ENCODE data around the gene TXNDC5. TPM values are rescaled to one million over a fixed set of nuclear protein-coding genes. Genes with fewer than 3 reads are reported as not detected.

TXNDC5 gene
- total and polyA plus RNA-seq, 2 donors (not counting 3 experiments of a cell fraction or from before 2014, with no cell fraction given) = 1,665 to 2,629 TPM

- Histone ChIP-seq H3K27ac (ENCODE audit: insufficient read depth, low read depth, low read length) (no peak overlapping the region), H4K20me1 (replicated peaks; ENCODE audit: control insufficient read depth, extremely low read depth, insufficient read depth, low read length) (no peaks in the 10 kb centered on the region), H3K79me2 (ENCODE audit: control insufficient read depth, insufficient read depth, low read length) (no peaks in the 10 kb centered on the region), H3K4me2 (ENCODE audit: insufficient read depth, low read length) (no peak overlapping the region), H3K36me3 (ENCODE audit: control insufficient read depth in 2 of 2, extremely low read depth in 1 of 2, insufficient read depth in 2 of 2, low read length in 2 of 2) (no peaks in the 10 kb centered on the region), H3K9ac (replicated peaks; ENCODE audit: extremely low read depth, insufficient read depth, low read length) (no peak overlapping the region), H2AFZ (ENCODE audit: low read depth, low read length) (no peak overlapping the region), H3K4me3 (replicated peaks in 1 of 3; ENCODE audit: insufficient read depth in 1 of 3, low read depth in 1 of 3, low read length in 3 of 3) (no peak overlapping the region), H3K4me1 (ENCODE audit: control insufficient read depth, extremely low read depth, insufficient read depth, low read length) (peaks cover 41% of the 10 kb centered on the region), H3K27me3 (ENCODE audit: control insufficient read depth in 2 of 2, insufficient read depth in 2 of 2, low read length in 2 of 2) (no peaks in the 10 kb centered on the region), H3K9me3 (replicated peaks; ENCODE audit: control insufficient read depth, insufficient read depth, low read length) (no peaks in the 10 kb centered on the region), H3K9me1 (replicated peaks; ENCODE audit: control insufficient read depth, extremely low read depth, insufficient read depth, low read length) (no peaks in the 10 kb centered on the region)
- FAIRE-seq = no peak
- BruUV-seq (replicated peaks) = no TSS peak
- dilution Hi-C loops (cut with MboI; ENCODE audit: extremely low pct_ligation_motif_present, low sequenced_read_pairs) = no loop called here
- ChIA-PET POLR2A (no interaction called here), CTCF (no interaction called here)
- TF ChIP-seq EZH2 (IDR thresholded peaks at IDR 0.05; ENCODE audit: borderline replicate concordance, low read depth, low read length, severe bottlenecking) = no peak
- no peak for TF ChIP-seq MAX (IDR thresholded peaks at IDR 0.05; ENCODE audit: insufficient read depth, insufficient read length)
- no peak for TF ChIP-seq FOS (IDR thresholded peaks at IDR 0.05; ENCODE audit: borderline replicate concordance, insufficient read depth, low read length)
- no peak for TF ChIP-seq POLR2A (IDR thresholded peaks at IDR 0.05; ENCODE audit: low read depth, low read length)
- TF ChIP-seq CTCF (IDR thresholded peaks at IDR 0.05; ENCODE audit: extremely low read depth in 1 of 2, insufficient read depth in 1 of 2, low read depth in 1 of 2, low read length in 2 of 2) = no peak
- no peak for TF ChIP-seq GATA2 (IDR thresholded peaks at IDR 0.05; ENCODE audit: insufficient read depth, insufficient read length, low read depth, low read length)
- no peak for TF ChIP-seq JUN (IDR thresholded peaks at IDR 0.05; ENCODE audit: borderline replicate concordance, insufficient read depth, insufficient read length, low read depth)
- intact Hi-C loops (cut with micrococcal nuclease) = no loop called here
- DNase-seq (ENCODE audit: low read depth, low spot score) = no peak
Measured at GRCh38 chr6:7956257-7956656, 45.7 kb upstream of the TXNDC5 start.

All from endothelial cell of umbilical vein (primary cell).